Activated CD8-positive, alpha-beta T cell treated with anti-CD3 and anti-CD28 coated beads for 36 hours (primary cell): ENCODE results near the gene PPT2. TPM values are rescaled to one million over a fixed set of nuclear protein-coding genes. Genes with fewer than 3 reads are reported as not detected.
A peak's percentile ranks its signal among the peaks of the same experiment; 100 is the strongest.
"Not testable (repeated sequence)": the region's sequence is repeated elsewhere in the genome, so short reads cannot be mapped to it uniquely, and the experiment has no call there.

Experiments used
- ATAC-seq: fragments of 200-7000 bp; cut with Tn5 transposase; one replicate; pipeline ENCODE4 v1.10.0; 2021; ENCODE audit warnings: mild to moderate bottlenecking, moderate library complexity
- CTCF ChIA-PET: fragments of 350-600 bp; sonication (Branson Sonifier 250); formaldehyde crosslinking; loops from one replicate; lab custom pipeline; 2021; ENCODE audit warnings: antibody characterized with exemption; lab: Charles Lee
- POLR2A ChIA-PET: fragments of 350-600 bp; sonication (Branson Sonifier 250); formaldehyde crosslinking; loops from one replicate; lab custom pipeline; 2021; ENCODE audit warnings: antibody characterized with exemption; lab: Charles Lee
- DNase-seq: peaks from one replicate; pipeline ENCODE4 v3.0.0-alpha.2; 2020
- H3K27ac Mint-ChIP-seq: one replicate; pipeline ENCODE4 v1.8.0; 2021; ENCODE audit warnings: mild to moderate bottlenecking, mixed read lengths
- H3K27me3 Mint-ChIP-seq: one replicate; pipeline ENCODE4 v1.8.0; 2021; ENCODE audit warnings: mixed read lengths
- H3K36me3 Mint-ChIP-seq: one replicate; pipeline ENCODE4 v1.8.0; 2021; ENCODE audit warnings: low read depth, mixed read lengths
- H3K4me1 Mint-ChIP-seq: one replicate; pipeline ENCODE4 v1.8.0; 2021; ENCODE audit warnings: low read depth, mixed read lengths
- H3K4me3 Mint-ChIP-seq: one replicate; pipeline ENCODE4 v1.8.0; 2021; ENCODE audit warnings: mild to moderate bottlenecking, moderate library complexity, mixed read lengths
- H3K9me3 Mint-ChIP-seq: one replicate; pipeline ENCODE4 v1.8.0; 2021; ENCODE audit warnings: mixed read lengths
- CTCF ChIP-seq: fragments of 200-600 bp; IDR thresholded peaks from one replicate; pipeline ENCODE4 v1.8.0; 2022; ENCODE audit warnings: antibody characterized with exemption, mild to moderate bottlenecking
- intact Hi-C: fragments of 100-400 bp; cut with micrococcal nuclease; formaldehyde crosslinking; loops from one replicate; pipeline ENCODE4 v1.10.0; 2022
- total RNA-seq, 2 experiments: library from RNA; stranded (reverse); gene quantifications; one replicate each; pipeline ENCODE4 v1.2.3, GENCODE V29; 2021

PPT2 gene
- total RNA-seq, 2 experiments from 2014 or later, result 14.4 to 21.7 TPM

GRCh38 chr6:32182555-32182981 is 28.6 kb downstream of the PPT2 start:
- ATAC-seq (no peak), DNase-seq (no peak)
- ChIA-PET POLR2A (interaction anchor here (0.9 to 1.2 kb wide), 2 partner anchors 8 to 55 kb away, joined by 3 to 6 read pairs; partner anchors contain the start of gene ATF6B), CTCF (no interaction called here)
- Mint-ChIP-seq H3K36me3 (peaks cover 57% of the 10 kb centered on the region), H3K27me3 (no peaks in the 10 kb centered on the region), H3K9me3 (no peaks in the 10 kb centered on the region), H3K27ac (peak overlapping the region; percentile 73), H3K4me1 (peaks cover 59% of the 10 kb centered on the region), H3K4me3 (no peak overlapping the region)
- no peak for TF ChIP-seq CTCF
- intact Hi-C loops, result no loop called here

DNA sequence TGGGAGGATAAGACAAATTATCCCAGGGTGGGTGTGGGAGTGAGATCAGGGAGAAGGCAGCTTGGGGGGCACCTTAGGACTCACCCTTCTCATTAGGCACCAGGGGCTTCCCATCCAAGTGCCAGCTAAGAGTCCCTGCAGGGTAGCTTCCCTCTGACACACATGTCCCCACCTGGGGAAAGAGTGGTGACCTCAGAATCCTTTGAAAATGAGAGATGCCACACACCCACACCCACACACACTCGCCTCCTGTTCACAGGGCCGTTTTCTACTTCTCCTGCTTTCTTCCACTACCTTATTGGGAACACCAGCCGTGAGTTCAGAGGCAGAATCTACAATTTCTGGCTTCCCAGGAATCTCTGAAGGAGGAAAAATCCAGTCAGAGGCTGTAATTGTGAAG is 29.1 kb downstream of the PPT2 start:
- no peak for DNase-seq
- POLR2A ChIA-PET, result interaction anchor here (0.9 to 1.2 kb wide), 2 partner anchors 8 to 55 kb away, joined by 3 to 6 read pairs; partner anchors contain the start of gene ATF6B
- H3K27me3 Mint-ChIP-seq, result no peaks in the 10 kb centered on the region
- CTCF ChIA-PET, result no interaction called here
- H3K4me3 Mint-ChIP-seq, result no peak overlapping the region
- intact Hi-C loops, result no loop called here
- H3K9me3 Mint-ChIP-seq, result no peaks in the 10 kb centered on the region
- no peak for ATAC-seq
- no peak for TF ChIP-seq CTCF
- peaks cover 59% of the 10 kb centered on the region for H3K36me3 Mint-ChIP-seq
- H3K4me1 Mint-ChIP-seq, result peaks cover 63% of the 10 kb centered on the region
- peak overlapping the region; percentile 73 for H3K27ac Mint-ChIP-seq

DNA sequence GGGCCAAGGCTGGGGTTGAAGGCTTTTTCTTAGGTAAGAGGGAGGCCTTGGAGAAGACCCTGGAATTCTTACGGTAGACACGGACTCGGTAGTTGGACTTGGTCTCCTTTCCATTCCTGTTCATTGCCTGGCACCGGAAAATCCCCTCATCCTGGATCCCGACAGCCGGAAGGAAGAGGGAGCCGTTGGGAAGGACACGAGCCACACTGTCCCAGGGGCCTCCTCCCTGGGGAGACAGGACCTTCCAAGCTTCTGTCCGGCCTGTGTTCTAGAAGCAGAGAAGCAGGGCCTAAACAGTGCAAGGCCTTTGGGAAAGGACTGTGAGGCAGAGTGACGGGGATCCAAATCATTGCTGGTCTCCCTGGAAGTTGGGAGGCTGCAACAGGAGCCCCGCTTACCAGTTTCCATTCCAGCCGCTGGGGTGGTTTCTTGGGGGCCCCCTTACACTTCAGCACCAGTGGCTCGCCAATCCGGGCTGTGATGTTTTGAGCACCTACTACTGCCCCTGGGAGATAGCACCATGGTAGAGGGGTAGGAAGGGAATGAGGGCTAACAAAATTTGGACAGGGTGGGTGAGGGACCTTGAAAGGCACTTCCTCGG is 29.6 kb downstream of the PPT2 start:
- ChIA-PET POLR2A (interaction anchor here (1.2 kb wide), 1 partner anchor 56 kb away, joined by 6 read pairs; the partner anchor contains the start of gene ATF6B), CTCF (no interaction called here)
- H3K9me3 Mint-ChIP-seq, result no peaks in the 10 kb centered on the region
- H3K27ac Mint-ChIP-seq, result peak overlapping the region; percentile 73
- ATAC-seq (no peak), DNase-seq (no peak)
- H3K36me3 Mint-ChIP-seq, result peaks cover 65% of the 10 kb centered on the region
- H3K4me1 Mint-ChIP-seq, result peaks cover 68% of the 10 kb centered on the region
- no peak overlapping the region for H3K4me3 Mint-ChIP-seq
- no peak for TF ChIP-seq CTCF
- intact Hi-C loops, result no loop called here
- H3K27me3 Mint-ChIP-seq, result no peaks in the 10 kb centered on the region

DNA sequence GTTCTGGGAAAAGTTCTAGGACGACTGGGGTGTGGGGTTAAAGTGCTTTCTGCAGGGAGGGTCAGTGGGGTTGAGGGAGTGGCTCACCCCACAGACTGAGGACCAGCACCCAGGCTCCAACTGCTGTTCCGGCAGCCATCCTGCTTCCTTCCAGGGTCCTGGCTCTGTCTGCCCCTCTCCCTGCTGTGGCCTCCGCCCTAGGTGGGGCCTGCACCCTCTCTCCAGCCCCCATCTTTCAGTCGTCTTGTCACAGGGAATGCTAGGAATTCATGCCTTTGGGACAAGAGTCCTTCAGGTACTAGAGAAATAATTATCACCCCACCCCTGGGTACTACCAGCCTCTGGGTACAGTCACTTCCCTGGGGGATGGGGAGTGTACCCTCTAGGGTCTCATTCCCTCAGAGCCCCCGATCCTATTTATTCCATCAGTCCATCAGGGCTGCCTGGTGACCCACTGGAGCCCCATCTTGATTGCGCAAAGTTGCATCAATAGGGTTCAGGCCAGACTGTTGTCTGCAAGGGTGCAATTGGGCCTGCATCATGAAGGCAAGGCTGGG is 30.2 kb downstream of the PPT2 start, which contains the start of gene AGER:
Gene AGER, minus strand, starts transcription at position 170 of the 557 bp plus-strand sequence. Its CDS starts 31 bp downstream, at position 139.
- POLR2A ChIA-PET, result no interaction called here
- Mint-ChIP-seq H3K27me3 (no peaks in the 10 kb centered on the region), H3K36me3 (peaks cover 65% of the 10 kb centered on the region), H3K4me1 (peaks cover 68% of the 10 kb centered on the region), H3K9me3 (no peaks in the 10 kb centered on the region), H3K4me3 (no peak within 1 kb of the TSS), H3K27ac (peak within 1 kb of the TSS; percentile 73)
- DNase-seq, result no peak
- CTCF ChIA-PET, result no interaction called here
- TF ChIP-seq CTCF, result no peak
- intact Hi-C loops, result no loop called here
- no peak for ATAC-seq

DNA sequence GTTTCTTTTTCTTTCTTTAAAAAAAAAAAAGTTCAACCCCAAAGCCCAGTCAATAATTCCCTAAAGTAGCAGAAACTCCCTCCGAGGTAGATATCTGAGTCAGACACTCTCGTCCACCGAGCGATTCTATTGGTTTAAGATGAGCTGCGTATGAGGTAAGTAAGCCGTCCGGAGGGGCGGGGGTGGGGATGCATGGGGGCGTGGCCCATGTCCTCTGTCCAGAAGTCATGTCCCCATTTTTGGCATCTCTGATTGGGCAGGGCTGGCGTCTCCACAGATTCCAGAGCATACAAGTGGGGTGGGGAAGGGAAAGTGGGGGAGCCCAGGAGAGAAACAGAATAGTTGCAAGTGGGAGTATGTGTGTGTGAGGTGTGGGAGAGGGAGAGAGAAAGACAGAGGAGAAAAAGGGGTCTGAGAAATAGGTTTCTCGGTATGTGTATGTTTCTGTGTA is 31.8 kb downstream of the PPT2 start:
- H3K27me3 Mint-ChIP-seq, intact Hi-C loops, H3K9me3 Mint-ChIP-seq, CTCF ChIA-PET: not testable (repeated sequence)
- peak overlapping the region; percentile 23 for H3K4me3 Mint-ChIP-seq
- DNase-seq (peak; percentile 81), ATAC-seq (peak; percentile 55)
- POLR2A ChIA-PET, result interaction anchor here (0.6 to 1.5 kb wide), 2 partner anchors 10 to 15 kb away, joined by 3 to 4 read pairs; no protein-coding TSS in a partner anchor
- H3K27ac Mint-ChIP-seq, result peak overlapping the region; percentile 92
- H3K4me1 Mint-ChIP-seq, result peaks cover 54% of the 10 kb centered on the region
- H3K36me3 Mint-ChIP-seq, result peaks cover 56% of the 10 kb centered on the region

- POLR2A ChIA-PET, result interaction anchor here (0.6 to 7.2 kb wide), 3 partner anchors 7 to 14 kb away, joined by 3 to 72 read pairs (median 4); partner anchors contain the start of genes AGPAT1 and RNF5
- intact Hi-C loops, H3K9me3 Mint-ChIP-seq, H3K27me3 Mint-ChIP-seq, CTCF ChIA-PET, DNase-seq, ATAC-seq: not testable (repeated sequence)
- Mint-ChIP-seq H3K27ac (peak overlapping the region; percentile 92), H3K4me1 (peaks cover 50% of the 10 kb centered on the region), H3K4me3 (peak overlapping the region; percentile 95), H3K36me3 (peaks cover 55% of the 10 kb centered on the region)
Measured at GRCh38 chr6:32186151-32186840, 32.4 kb downstream of the PPT2 start.
